WERI-Rb-1 (cell line): ENCODE data around the gene AGBL1.

Source experiments
- DNase-seq: peaks from one replicate; pipeline ENCODE4 v3.0.0-alpha.2; 2020
- H3K27ac ChIP-seq: fragments of 250-450 bp; sonication (Bioruptor Pico); 2 replicates; pipeline ENCODE4 v1.5.1; 2020; ENCODE audit warnings: mild to moderate bottlenecking, moderate library complexity
- H3K27me3 ChIP-seq: fragments of 250-450 bp; sonication (Bioruptor Pico); 2 replicates; pipeline ENCODE4 v1.5.1; 2021; ENCODE audit warnings: mild to moderate bottlenecking, low read depth, moderate library complexity; ENCODE audit not compliant: insufficient read depth, severe bottlenecking
- H3K36me3 ChIP-seq: fragments of 250-450 bp; sonication (Bioruptor Pico); 2 replicates; pipeline ENCODE4 v1.5.1; 2020; ENCODE audit warnings: mild to moderate bottlenecking, moderate library complexity
- H3K4me3 ChIP-seq: 2 replicates; pipeline ENCODE4 v1.5.1; 2011; ENCODE audit warnings: low read depth, mild to moderate bottlenecking, control low read depth, low read length
- H3K9me3 ChIP-seq: fragments of 250-450 bp; sonication (Bioruptor Pico); 2 replicates; pipeline ENCODE4 v1.5.1; 2021; ENCODE audit warnings: mild to moderate bottlenecking, moderate library complexity; ENCODE audit not compliant: severe bottlenecking
- CTCF ChIP-seq: IDR thresholded peaks from 2 replicates; pipeline ENCODE4 v1.5.1; 2011; ENCODE audit warnings: low read depth, mild to moderate bottlenecking, control low read depth, inconsistent platforms, low read length

The AGBL1 gene

GRCh38 chr15:86591994-86592735 lies 512.5 kb downstream of the AGBL1 start:
- peaks cover 39% of the 10 kb centered on the region for H3K27me3 ChIP-seq
- H3K27ac ChIP-seq: no peak overlapping the region
- TF ChIP-seq CTCF: no peak
- no peak overlapping the region for H3K4me3 ChIP-seq
- H3K9me3 ChIP-seq: no peaks in the 10 kb centered on the region
- H3K36me3 ChIP-seq: no peaks in the 10 kb centered on the region
- DNase-seq: no peak

- Histone ChIP-seq H3K9me3 (no peaks in the 10 kb centered on the region), H3K27me3 (peaks cover 45% of the 10 kb centered on the region), H3K4me3 (no peak overlapping the region), H3K27ac (no peak overlapping the region), H3K36me3 (no peaks in the 10 kb centered on the region)
- no peak for DNase-seq
- TF ChIP-seq CTCF: no peak
Observed at GRCh38 chr15:86595741-86596140, 516.1 kb downstream of the AGBL1 start.

- Histone ChIP-seq H3K36me3 (no peaks in the 10 kb centered on the region), H3K27ac (no peak overlapping the region), H3K4me3 (no peak overlapping the region), H3K9me3 (no peaks in the 10 kb centered on the region), H3K27me3 (peaks cover 44% of the 10 kb centered on the region)
- no peak for DNase-seq
- TF ChIP-seq CTCF: no peak
Observed at GRCh38 chr15:86603466-86603865, 523.8 kb downstream of the AGBL1 start.

GRCh38 chr15:86608461-86609205 lies 529.0 kb downstream of the AGBL1 start:
- peaks cover 29% of the 10 kb centered on the region for H3K27me3 ChIP-seq
- DNase-seq: no peak
- no peak overlapping the region for H3K27ac ChIP-seq
- no peak for TF ChIP-seq CTCF
- no peak overlapping the region for H3K4me3 ChIP-seq
- no peaks in the 10 kb centered on the region for H3K9me3 ChIP-seq
- no peaks in the 10 kb centered on the region for H3K36me3 ChIP-seq

GRCh38 chr15:86609275-86609674 lies 529.6 kb downstream of the AGBL1 start:
- Histone ChIP-seq H3K36me3 (no peaks in the 10 kb centered on the region), H3K27ac (no peak overlapping the region), H3K27me3 (peaks cover 26% of the 10 kb centered on the region), H3K9me3 (no peaks in the 10 kb centered on the region), H3K4me3 (no peak overlapping the region)
- TF ChIP-seq CTCF: no peak
- DNase-seq: no peak
